Limb (tissue), 2 donors: ENCODE results near the gene CHCHD5.
"Not testable (repeated sequence)": the region's sequence is repeated elsewhere in the genome, so short reads cannot be mapped to it uniquely, and the experiment has no call there.

Experiments
- DNase-seq, 2 donors: peaks; one replicate each; pipeline ENCODE4 v3.0.0-alpha.2; 2016; ENCODE audit errors: extremely low spot score in 2 of 2

CHCHD5 gene

DNA sequence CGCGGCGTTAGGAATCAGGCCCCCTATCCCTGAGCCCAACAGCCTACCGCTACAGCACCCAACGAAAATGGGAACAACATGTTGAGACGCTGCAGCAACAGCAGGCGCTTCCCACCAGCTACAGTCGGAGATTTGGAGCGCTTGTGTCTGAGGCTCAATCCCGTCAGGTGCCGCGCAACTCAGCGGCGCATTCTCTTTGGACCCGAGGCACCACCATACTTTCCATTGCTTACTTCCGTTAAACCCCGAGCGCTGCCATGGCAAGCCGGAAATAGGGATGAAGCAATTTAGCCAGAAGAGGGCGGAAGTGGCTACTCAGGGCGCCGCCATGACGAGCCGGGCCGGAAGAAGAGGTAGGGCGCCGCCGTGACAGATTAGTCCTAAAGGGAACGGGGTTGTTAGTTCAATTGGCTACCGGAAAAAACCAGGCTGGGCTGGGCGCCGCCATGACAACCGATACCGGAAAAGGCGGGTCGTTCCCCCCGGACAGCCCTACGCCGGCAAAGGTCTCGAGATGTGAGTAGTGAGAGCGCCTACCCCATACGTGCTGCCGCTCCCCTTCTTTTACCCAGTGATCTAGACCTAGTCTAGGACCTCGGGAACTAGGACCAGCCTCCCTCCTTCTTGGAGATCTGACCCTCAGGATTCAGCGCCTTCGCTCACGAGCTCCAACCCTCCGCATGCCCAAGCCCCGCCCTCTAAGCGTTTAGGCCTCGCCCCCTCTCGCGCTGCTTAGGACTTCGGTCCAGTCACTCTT, at the start of gene CHCHD5:
TSS of gene CHCHD5 (plus strand) at position 476 of the 757 bp plus-strand sequence. CDS start at position 515, 39 bp downstream.
- DNase-seq = peak; percentile 95 to 96

- DNase-seq = no peak
Measured at GRCh38 chr2:112534826-112535225, 49.6 kb upstream of the CHCHD5 start.

GRCh38 chr2:112536665-112537064, 47.7 kb upstream of the CHCHD5 start:
- not testable (repeated sequence) for DNase-seq

DNA sequence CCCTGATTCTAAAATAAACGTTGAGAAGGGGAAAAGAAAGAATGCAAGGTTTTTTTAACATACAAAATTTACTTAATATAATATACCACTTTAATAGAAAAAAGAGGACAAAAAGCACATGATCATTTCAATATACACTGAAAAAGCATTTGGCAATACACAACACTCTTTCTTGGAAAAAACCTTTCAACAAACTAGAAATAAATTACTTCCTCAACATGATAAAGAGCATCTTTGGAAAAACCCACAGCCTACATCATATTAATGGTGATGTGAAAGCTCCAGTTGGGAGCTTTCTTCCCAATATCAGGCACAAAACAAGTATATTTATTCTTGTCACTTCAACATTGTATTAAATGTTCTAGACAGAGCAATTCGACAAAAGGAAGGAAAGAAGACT, 45.1 kb upstream of the CHCHD5 start:
- no peak for DNase-seq

- DNase-seq = no peak
Measured at GRCh38 chr2:112540906-112541305, 43.5 kb upstream of the CHCHD5 start.

DNA sequence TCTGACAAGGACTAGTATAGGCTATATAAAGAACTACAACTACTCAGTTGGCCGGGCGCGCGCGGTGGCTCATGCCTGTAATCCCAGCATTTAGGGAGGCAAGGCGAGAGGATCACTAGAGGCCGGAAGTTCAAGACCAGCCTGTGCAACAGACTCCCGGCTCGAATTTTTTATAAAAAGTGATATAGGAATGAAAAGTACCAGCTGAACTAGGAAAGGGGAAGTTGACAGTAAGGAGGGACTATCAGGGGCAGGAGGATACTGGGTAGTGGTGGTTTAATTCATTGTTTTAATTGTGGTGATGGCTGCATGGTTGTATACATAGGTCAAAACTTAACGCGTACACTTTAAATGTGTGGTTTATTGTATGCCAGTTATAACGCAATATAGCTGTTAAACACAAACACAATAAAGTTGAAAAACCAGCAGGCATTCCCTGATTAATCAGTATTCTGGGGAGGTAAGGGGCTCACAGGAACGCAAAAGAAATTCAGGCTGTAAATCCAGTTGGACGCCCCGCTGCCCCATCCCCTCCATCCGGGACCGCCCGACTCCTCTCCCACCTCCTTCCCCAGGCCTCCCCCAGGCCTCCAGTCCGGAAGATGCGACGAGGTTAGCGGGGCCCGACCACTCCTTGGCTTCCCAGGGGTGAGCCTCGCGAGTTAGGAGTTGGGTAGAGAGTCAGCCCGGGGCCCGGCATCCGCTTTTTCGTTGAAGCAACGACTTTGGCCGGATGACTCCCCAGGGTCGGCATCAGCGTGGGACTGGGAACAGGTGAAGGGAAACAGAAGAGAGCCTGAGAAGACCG, 42.9 kb upstream of the CHCHD5 start:
- DNase-seq = peak; percentile 80 to 89

GRCh38 chr2:112542123-112542983, 42.1 kb upstream of the CHCHD5 start, which contains the start of gene POLR1B:
Gene POLR1B (plus strand): TSS chr2:112542465. CDS start chr2:112542495, 30 bp downstream.
- peak; percentile 86 to 89 for DNase-seq

DNA sequence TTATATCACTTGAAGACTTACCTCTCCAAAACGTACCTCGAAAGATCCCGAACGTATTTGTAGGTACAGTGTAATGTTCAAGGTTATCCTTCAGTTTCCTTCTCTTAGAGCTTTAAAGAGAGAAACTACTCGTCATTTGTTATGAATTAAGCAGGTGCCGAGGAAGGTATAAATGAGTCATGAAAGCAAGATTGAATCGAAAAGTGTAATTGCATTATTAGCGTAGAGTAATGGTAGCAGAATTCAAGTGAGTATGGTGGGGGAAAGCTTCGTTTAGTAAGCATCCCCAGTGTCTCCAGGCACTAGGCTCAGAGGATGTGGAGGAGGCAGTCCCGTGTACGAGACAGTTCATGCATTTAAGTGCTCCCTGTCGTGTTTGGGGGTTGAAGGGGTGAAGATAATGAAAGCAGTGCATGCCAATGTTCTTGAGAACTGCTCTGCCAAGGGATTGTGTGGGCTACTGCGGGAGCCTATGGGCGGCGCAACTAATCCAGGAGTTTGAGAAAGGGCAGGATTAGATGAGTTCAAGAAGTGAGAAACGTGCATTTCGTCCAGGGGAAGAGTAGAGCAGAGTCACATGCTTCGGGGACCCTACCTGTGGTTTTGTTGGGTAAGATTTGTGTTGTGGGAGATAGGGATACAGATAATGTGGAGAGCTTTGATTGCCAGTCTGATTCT, 41.3 kb upstream of the CHCHD5 start:
- DNase-seq = no peak

GRCh38 chr2:112547333-112547732, 37.1 kb upstream of the CHCHD5 start:
- no peak for DNase-seq

DNA sequence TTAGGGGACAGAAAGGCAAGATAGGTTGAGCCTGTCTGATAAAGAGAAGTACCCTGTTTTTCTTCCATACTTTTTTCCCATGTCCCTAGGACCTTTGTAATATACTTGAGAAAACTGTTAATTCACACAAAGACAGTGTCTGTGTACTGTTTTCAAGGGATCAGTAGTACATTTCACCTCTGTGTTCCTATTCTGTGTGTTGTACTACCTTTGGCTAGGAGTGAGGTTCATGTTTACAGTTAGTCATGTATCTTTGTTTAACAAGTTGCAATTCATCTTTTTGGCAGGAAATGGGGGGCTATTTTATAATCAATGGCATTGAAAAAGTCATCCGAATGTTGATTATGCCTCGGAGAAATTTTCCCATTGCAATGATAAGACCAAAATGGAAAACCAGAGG, 35.4 kb upstream of the CHCHD5 start:
- no peak for DNase-seq

DNA sequence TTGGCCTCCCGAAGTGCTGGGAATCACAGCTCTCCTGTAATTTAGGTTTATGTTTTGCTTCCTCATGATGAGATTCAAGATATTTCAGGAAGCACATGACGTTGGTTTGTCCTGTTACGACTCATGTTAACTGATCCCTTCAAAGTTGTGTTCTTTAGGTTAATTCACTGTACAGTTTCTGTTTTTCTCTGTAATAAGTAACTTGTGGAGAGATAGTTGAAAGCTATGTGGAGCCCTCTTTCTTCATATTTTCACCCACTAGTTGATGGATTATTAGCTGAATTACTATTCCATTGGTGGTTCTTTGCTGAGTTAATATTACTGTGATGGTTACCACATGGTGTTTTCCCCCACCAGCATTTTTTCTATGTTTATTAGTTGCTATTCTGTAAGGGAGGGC, 18.3 kb upstream of the CHCHD5 start:
- DNase-seq = no peak

DNA sequence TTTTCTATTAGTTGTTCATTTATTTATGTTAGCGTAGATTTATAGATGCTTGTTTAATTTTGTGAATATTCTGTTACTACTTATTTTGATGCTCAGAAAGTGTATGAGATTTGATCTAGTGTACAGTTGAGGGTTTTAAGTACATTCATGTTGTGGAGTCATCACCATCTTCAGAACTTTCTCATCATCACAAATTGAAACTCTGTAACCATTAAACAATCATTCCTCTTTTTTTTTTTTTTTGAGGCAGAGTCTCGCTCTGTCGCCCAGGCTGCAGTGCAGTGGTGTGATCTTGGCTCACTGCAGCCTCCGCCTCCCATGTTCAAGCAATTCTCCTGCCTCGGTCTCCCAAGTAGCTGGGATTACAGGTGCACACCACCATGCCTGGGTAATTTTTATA, 17.9 kb upstream of the CHCHD5 start:
- not testable (repeated sequence) for DNase-seq

- DNase-seq = no peak
Measured at GRCh38 chr2:112572005-112572404, 12.4 kb upstream of the CHCHD5 start.

- no peak for DNase-seq
Measured at GRCh38 chr2:112577756-112578155, 6.7 kb upstream of the CHCHD5 start.

- DNase-seq = no peak
Measured at GRCh38 chr2:112579241-112579640, 5.2 kb upstream of the CHCHD5 start.

DNA sequence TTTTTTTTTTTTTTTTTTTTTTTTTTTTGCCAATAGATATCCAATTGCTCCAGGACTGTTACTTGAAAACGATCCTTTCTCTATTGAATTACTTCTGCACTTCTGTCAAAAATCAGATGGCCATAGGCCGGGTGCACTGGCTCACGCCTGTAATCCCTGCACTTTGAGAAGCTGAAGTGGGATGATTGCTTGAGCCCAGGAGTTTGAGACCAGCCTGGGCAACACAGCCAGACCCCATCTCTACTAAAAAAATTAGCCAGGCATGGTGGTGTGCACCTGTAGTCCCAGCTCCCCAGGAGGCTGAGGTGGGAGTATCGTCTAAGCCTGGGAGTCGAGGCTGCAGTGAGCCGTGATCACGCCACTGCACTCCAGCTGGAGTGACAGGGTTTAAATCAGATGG, 4.3 kb upstream of the CHCHD5 start:
- no peak for DNase-seq

DNA sequence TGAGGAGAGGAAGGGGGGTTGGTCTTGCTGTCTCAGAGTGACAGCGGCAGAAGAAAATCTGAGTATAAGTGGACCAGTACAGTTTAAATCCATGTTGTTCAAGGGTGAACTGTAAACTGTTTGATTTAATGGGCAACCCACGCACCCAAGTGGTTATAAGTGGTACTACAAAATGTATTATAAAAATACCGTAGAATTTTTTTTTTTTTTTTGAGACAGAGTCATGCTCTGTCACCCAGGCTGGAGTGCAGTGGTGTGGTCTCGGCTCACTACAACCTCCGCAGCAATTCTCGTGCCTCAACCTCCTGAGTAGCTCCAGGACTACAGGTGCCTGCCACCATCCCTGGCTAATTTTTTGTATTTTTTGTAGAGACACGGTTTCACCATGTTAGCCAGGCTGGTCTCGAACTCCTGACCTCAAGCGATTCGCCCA, 2.1 kb upstream of the CHCHD5 start:
- peak in 1 of 2 donors; percentile 71 for DNase-seq

DNA sequence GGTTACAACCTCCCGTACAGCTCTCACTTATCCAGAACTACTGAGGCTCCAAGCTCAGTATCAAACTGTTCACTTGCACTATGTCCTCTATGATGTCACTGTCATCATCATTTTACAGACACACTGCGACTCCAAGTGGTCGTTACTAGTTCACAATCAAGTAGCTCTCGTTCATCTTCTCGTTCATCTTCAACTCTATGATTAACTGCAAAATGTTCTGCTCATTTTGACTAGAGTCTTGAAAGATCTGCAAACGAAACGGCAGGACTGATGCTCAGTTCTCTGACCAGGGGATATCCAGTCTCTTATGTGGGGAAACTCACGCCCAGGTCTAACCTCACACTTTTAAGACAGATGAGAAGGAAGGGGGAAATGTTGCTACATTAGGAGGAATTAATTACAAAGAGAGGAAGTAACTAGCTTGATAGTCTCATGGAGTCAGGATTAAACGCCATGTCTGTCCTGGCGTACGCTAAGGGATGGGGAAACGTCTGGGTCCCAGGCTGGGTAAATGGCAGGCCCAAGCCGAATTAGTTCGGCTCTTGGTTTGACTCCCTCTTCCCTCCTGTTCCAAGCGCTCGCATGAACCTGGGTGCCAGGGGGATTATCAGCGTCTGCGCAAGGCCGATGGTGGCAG, 794 bp upstream of the CHCHD5 start:
- no peak for DNase-seq

DNA sequence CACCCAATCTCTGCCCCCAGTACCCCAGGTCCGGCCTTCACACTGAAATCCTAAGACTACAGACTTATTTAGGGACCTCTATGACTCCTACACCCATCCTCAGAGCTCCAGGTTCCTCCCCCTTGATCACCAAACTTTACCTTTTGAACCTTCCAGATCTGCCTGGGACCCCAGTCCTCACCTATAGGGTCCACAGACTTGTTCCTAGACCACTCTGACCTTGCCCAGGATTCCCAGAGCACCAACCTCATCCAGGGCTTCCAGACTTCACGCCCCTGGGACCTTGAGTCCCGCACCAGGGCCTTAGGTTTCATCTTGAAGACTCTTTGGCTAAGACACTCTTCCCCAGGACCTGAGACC, 462 bp downstream of the CHCHD5 start:
- no peak for DNase-seq

- DNase-seq = no peak
Measured at GRCh38 chr2:112585400-112585799, 991 bp downstream of the CHCHD5 start.
